Breast epithelium (tissue), 3 donors: ENCODE measurements around the gene PARM1.

Experiments used
- POLR2A ChIP-seq: fragments of 450-650 bp; IDR thresholded peaks from one replicate; pipeline ENCODE4 v1.6.1; 2016; ENCODE audit warnings: antibody characterized with exemption, mild to moderate bottlenecking, moderate library complexity
- POLR2AphosphoS5 ChIP-seq, 3 donors: sonication (generic); formaldehyde crosslinking; IDR thresholded peaks; one replicate each; pipeline ENCODE4 v1.6.1; 2017; ENCODE audit warnings: antibody characterized with exemption in 3 of 3
- TF ChIP-seq, protein P1 (sequence below), 3 donors: fragments of 450-650 bp; IDR thresholded peaks; one replicate each; pipeline ENCODE4 v1.5.1; 2016 to 2017; ENCODE audit warnings: antibody characterized with exemption in 3 of 3, mild to moderate bottlenecking in 3 of 3, moderate library complexity in 3 of 3

DNA sequence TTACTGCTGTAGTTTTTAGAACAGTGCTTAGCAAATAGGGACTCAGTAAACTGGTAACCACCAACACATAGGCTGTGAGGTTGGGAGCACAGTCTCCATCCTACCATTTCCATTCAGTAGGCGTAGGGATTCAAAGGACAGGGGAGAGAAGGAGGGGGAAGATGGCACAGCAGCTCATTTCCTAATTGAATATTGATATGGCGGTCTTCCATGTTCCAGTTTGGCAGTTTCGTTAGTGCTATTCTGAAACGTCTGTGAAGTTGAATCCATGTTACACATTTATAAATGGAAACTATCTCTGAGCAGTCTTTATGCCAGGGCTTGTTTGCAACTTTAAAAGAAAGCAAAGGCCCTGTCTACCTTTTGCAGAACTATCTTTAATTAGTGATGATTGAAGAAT, 105.5 kb downstream of the PARM1 start:
- TF ChIP-seq, protein P1, sequence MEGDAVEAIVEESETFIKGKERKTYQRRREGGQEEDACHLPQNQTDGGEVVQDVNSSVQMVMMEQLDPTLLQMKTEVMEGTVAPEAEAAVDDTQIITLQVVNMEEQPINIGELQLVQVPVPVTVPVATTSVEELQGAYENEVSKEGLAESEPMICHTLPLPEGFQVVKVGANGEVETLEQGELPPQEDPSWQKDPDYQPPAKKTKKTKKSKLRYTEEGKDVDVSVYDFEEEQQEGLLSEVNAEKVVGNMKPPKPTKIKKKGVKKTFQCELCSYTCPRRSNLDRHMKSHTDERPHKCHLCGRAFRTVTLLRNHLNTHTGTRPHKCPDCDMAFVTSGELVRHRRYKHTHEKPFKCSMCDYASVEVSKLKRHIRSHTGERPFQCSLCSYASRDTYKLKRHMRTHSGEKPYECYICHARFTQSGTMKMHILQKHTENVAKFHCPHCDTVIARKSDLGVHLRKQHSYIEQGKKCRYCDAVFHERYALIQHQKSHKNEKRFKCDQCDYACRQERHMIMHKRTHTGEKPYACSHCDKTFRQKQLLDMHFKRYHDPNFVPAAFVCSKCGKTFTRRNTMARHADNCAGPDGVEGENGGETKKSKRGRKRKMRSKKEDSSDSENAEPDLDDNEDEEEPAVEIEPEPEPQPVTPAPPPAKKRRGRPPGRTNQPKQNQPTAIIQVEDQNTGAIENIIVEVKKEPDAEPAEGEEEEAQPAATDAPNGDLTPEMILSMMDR (IDR thresholded peaks at IDR 0.05), result no peak
- no peak for TF ChIP-seq POLR2AphosphoS5 (IDR thresholded peaks at IDR 0.05)
- TF ChIP-seq POLR2A, result no peak
